Forelimb muscle (tissue), 1 donor: ENCODE measurements around the gene TMPRSS11A. TPM values are rescaled to one million over a fixed set of nuclear protein-coding genes. Genes with fewer than 3 reads are reported as not detected.
A peak's percentile ranks its signal among the peaks of the same experiment; 100 is the strongest.

Experiments
- DNase-seq: peaks from one replicate; pipeline ENCODE4 v3.0.0-alpha.2; 2013; ENCODE audit warnings: low read depth
- polyA plus RNA-seq: library from polyadenylated mRNA; unstranded; fragments of 120-200 nt; gene quantifications from one replicate; pipeline ENCODE4 v1.2.1, GENCODE V29; 2013; ENCODE audit not compliant: insufficient read length

TMPRSS11A gene
- polyA plus RNA-seq, 1 donor: 0.05 TPM

DNA sequence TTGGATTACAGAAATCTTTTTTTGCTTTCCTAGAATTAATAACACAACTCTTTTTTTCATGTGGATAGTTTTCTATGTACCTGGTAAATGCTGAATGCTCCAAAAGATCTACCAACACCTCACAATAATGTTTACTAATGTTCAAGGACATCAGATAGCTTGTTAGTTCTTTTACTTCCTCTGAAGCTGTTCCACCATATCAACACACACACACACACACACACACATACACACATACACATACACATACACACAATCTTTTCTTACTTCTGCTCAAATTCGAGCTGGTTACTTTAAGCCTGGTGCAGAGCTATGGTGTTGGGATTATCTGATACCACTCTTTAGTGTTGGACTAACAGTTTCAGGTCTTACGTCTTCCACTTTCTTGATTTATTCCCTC is 51.2 kb downstream of the TMPRSS11A start:
- no peak for DNase-seq

DNA sequence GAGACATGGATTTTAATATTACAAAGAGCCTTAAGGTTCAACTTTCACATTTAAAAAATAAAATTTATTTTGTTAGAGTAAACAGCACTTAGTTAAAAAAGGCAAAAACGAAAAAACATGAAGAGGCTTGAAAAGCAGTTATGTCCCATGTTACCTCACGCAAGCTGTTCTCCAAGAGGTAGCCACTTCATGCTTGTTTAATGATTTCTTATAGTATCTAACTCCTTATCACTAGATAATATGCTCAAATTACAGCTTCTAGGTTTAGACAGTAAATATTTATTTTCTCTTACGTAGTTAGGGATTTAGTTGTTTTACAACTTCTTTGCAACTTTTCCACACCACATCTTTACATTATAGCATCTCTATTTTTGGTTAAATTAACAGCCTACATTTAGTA is 51.7 kb downstream of the TMPRSS11A start:
- DNase-seq: no peak

- DNase-seq: no peak
Measured at GRCh38 chr4:67911141-67911540, 52.2 kb downstream of the TMPRSS11A start.

GRCh38 chr4:67910585-67910905 is 52.7 kb downstream of the TMPRSS11A start:
- no peak for DNase-seq

- no peak for DNase-seq
Measured at GRCh38 chr4:67909905-67910584, 53.2 kb downstream of the TMPRSS11A start.

DNA sequence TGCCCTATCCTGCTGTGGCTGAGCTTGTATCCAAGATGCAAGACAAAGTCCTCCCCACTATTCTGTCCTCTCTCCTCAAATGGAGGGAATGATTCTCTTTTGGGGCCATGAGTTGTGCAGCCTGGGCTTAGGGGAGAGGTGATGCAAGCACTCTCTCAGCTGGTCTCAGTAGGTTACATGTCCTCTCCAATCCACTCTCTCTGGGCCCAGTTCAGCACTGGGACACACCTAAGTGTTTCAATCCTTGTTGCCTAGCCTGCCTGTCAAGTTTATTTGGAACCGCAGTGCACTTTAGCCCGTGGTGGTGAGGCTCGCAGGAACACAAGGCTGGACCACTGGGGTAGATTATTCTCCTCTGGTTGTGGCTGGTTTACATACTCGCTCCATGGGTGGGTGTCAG is 55.6 kb downstream of the TMPRSS11A start:
- no peak for DNase-seq

DNA sequence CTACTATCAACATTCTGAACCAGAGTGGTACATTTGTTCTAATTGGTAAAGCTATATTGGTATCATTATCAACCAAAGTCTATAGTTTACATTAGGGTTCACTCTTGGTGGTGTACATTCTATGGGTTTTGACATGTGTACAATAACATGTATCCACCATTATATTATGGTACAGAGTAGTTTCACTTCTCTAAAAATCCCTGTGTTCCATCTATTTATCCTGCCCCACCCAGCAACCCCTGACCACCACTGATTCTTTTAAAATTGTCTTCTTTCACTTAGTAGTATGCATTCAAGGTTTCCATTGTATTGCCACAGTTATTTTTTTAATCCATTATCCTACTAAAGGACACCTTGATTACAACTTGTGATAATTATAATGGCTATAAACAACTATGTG is 64.2 kb downstream of the TMPRSS11A start:
- no peak for DNase-seq

- no peak for DNase-seq
Measured at GRCh38 chr4:67897686-67898085, 65.6 kb downstream of the TMPRSS11A start.

GRCh38 chr4:67896421-67897065 is 66.8 kb downstream of the TMPRSS11A start:
- DNase-seq: no peak

GRCh38 chr4:67894659-67895058 is 68.6 kb downstream of the TMPRSS11A start:
- DNase-seq: no peak

GRCh38 chr4:67892905-67893304 is 70.4 kb downstream of the TMPRSS11A start:
- no peak for DNase-seq

DNA sequence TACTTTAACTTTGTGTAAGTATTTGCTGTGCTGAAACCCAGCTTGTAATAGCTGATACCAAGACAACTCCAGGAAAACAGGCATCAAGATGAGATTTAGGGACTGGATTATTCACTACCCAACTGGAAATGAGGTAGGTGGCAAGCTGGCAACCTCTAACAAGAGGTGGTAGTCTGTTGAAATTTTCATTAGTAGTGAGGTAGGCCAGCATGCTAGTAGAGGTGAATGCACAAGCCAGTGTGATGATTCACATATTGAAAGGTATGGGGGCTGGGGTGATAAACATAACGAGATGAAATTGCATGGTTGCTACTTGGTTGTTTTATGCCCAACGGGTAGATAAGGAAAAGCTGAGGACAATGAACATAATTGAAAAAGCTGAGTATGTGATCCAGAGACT is 71.0 kb downstream of the TMPRSS11A start:
- no peak for DNase-seq

DNA sequence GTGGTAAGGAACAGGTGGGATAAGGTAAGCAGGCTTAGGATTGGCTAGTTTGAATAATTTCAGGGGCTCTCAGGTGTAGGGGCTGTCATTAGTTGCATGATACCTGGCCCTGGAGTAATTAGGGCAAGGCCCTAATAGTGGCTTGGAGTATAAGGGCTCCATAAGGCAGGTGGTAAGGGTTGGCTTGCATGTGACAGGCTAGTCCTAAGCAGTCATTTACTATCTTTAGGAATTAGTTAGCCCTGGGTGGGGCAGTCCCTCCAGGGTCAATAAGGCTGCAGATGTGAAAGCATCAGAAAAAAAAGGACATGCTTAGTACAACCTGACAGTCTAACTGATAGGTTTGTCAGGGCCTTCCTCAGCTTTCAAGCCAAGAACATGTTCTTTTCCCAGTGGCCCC is 71.6 kb downstream of the TMPRSS11A start:
- DNase-seq: no peak

- DNase-seq: no peak
Measured at GRCh38 chr4:67886281-67886680, 77.0 kb downstream of the TMPRSS11A start.

- no peak for DNase-seq
Measured at GRCh38 chr4:67885762-67886161, 77.5 kb downstream of the TMPRSS11A start.

DNA sequence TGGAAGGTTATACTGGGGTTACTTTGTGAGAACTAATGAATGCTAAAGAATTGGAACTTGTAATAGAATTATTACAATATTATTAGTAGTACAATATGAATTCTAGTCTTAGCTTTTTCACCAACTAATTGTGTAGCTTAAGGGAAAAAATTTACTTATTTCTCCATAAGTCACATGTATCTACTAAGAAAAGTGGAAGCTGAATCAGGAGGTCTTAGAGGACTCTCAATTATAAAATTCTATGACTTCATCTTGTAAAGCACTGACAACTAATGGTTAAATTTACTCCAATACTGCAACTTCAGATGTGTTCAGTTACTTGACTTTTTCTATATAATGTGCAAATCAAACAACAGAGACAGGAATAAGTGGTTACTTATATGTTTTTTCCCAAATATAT is 78.6 kb downstream of the TMPRSS11A start:
- DNase-seq: no peak

DNA sequence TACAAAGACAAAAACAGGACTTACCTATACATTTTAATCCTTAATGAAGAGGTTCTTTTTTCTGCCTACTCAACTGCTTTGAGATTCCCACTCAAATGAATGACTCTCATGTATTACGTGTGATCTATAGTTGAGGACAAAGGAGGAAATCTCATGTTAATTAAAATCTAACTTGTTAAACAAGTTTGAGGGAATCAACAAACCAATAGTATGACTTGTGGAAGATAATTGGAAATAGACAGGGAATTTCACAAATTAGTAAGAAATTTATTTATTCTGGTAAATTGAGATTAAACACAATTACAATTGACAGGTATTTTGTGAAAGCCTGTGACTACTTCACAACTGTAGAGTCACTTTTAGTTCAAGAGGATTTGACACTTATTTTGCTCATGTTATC is 79.4 kb downstream of the TMPRSS11A start, which contains the start of gene TMPRSS11D:
Gene TMPRSS11D (minus strand): TSS at position 101 of the 400 bp plus-strand sequence. CDS start 69 bp downstream, at position 32.
- DNase-seq: no peak

DNA sequence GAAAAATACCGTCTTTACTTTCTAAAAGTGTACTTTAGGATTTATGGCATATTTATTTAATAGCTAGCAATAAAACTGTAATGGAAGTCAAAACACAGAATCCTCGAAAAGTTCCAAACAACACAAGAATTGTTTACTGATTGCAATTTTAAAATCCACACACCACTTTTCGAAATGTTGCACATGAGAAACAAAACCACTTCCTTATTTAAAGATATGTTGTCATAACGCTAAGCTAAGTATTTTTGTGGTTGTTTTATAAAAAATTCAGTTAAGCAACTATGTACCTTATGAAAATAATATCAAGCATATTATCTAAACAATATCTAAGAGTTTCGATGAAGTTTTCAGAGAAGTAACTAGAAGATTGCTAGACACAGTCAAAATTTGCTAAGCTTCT is 79.8 kb downstream of the TMPRSS11A start:
- no peak for DNase-seq

DNA sequence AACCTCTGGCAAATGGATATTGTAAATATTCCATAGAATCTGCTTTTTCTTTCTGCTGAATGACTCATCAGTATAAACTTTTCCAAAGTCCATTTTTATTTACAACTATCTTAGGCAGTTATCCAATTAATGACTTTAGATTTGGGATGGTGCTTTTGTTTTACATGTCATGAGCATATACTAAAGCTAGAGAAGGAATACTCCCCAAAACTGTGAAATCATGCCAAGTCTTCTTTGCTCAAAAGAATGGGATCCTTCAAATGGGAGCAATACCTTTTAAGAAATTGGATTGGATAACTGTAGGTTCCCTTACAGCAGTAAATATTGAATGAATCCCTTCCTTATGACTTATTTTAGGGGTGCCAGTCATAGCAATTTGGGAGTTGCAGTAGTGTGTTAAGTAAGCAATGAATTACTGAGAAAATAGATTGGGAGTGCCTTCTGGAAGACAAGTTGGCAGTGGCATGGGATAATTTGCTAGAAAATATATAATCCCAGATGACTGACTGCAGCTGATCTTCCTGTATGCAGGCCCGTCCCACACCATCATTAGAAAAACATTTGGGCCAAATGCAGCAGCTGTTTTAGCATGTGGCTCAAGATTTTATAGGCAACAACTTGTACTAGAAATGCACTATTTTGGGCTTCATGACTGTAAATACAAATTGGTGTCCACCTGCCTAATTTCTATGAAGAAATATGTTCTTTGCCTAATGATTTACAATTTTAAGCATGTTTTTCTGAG is 82.3 kb downstream of the TMPRSS11A start:
- peak; percentile 64 for DNase-seq

- DNase-seq: no peak
Measured at GRCh38 chr4:67879486-67879885, 83.8 kb downstream of the TMPRSS11A start.

DNA sequence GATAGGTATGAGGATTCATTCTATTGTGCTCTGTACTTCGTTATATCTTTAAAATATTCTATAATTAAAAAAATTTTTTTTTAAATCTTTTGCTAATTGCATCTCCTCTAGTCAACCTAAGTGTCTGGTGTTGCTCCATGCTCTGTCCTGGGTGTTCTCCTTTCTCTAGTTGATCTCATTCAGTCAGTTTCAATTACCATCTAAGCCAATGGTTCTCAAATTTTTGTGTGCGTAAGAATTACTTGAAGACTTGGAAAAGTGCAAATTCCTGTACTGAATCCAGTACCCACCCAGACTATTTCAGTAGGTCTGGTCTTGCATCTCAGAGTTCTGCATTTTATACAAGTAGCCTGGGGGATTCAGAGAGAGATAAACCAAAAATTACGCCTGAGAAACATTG is 86.2 kb downstream of the TMPRSS11A start:
- no peak for DNase-seq

- peak; percentile 48 for DNase-seq
Measured at GRCh38 chr4:67874986-67875385, 88.3 kb downstream of the TMPRSS11A start.

GRCh38 chr4:67873116-67873515 is 90.2 kb downstream of the TMPRSS11A start:
- DNase-seq: no peak
